ENCODE data around the gene CLEC4A.
"Not testable (repeated sequence)": the region's sequence is repeated elsewhere in the genome, so short reads cannot be mapped to it uniquely, and the experiment has no call there.

The CLEC4A gene

DNA sequence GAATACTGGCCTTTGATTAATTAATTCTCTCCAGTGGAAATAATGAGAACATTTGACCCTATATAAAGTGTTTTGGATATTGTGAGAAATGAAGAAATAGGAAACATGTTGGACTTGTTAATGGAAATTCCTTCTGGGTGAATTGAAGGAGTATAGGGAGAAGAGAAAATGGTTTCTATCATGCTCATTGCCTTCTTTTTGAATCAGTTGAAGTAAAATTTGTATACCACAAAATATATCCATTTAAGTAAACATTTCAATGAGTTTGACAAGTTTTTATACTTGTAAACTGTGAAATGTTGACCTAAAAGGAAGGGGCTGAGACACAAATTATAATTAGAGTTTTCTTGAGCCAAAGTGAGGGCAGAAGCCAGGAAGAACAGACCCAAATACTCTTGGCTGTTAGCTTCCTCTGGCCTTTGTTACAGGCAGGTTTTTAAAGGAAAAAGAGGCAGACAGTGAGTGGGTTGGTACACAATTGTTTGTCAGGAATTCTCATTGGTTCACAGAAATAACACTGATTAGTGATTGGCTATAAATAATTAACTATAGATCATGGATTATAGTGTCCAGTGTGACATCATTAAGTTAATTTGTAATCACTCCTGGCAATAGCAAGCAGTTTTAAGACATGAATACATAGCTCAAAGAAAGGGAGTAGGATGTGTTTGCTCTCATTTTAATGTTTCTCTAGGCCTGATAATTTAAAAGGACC lies 34.2 kb downstream of the CLEC4A start:
- no peak overlapping the region for H3K4me3 ChIP-seq (ENCODE audit: control insufficient read depth, low read depth, low read length)
- TF ChIP-seq, protein P1, sequence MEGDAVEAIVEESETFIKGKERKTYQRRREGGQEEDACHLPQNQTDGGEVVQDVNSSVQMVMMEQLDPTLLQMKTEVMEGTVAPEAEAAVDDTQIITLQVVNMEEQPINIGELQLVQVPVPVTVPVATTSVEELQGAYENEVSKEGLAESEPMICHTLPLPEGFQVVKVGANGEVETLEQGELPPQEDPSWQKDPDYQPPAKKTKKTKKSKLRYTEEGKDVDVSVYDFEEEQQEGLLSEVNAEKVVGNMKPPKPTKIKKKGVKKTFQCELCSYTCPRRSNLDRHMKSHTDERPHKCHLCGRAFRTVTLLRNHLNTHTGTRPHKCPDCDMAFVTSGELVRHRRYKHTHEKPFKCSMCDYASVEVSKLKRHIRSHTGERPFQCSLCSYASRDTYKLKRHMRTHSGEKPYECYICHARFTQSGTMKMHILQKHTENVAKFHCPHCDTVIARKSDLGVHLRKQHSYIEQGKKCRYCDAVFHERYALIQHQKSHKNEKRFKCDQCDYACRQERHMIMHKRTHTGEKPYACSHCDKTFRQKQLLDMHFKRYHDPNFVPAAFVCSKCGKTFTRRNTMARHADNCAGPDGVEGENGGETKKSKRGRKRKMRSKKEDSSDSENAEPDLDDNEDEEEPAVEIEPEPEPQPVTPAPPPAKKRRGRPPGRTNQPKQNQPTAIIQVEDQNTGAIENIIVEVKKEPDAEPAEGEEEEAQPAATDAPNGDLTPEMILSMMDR (conservative IDR thresholded peaks at IDR 0.05; ENCODE audit: control insufficient read depth, insufficient read depth, low read depth, low read length) = no peak
- no peak for DNase-seq (ENCODE audit: low read depth)

DNA sequence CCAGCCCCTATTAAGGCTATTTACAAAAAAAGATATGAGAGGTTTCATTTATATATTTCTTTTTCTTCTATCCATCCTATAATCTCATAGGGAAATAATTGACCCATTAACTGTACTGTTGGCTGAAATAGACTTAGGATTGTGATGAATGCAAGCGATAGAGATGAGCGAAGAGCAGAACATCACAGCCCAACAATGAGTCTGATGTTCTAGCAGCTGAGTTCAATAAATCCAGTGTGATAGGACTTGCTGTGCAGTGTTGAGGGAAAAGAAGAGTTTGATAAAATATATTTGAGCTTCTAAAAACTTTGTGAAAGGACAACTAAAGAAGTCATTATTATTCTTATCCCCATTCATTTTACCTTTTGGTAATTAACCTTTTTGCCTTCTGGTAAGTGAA lies 49.5 kb downstream of the CLEC4A start:
- not testable (repeated sequence) for H3K4me3 ChIP-seq (ENCODE audit: control insufficient read depth, low read depth, low read length); DNase-seq (ENCODE audit: low read depth)

DNA sequence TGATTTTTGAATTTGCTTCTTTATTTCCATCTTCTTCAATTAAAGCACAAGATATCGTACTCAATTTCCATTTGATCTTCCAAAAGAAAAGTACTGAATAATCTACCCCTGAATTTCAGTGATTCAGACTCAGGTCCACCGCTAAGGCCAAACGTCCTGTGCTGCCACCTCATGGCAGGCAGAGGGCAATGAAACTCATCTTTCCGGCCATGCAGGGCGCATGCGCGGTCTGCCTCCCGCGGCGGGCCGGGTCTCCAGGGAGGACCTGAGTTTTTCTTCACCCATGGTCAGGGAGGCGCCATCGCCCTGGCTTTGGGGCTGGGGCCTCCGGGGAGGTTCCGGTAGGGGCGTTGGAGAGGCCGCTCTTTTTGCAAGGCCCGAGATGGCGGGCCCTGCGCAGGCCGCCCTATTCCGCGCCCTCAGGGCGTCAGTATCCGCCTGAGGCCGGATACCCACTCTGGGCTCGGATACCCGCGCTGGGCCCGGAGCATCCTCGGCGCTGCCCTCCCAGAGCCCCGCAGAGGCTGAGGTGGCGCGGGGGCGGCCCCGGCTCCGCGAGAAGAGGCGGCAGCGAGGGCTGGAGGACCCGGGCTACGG lies 56.7 kb downstream of the CLEC4A start:
- TF ChIP-seq, protein P1 (conservative IDR thresholded peaks at IDR 0.05; ENCODE audit: control insufficient read depth, insufficient read depth, low read depth, low read length) = peak; percentile 50
- peak; percentile 57 for DNase-seq (ENCODE audit: low read depth)
- H3K4me3 ChIP-seq (ENCODE audit: control insufficient read depth, low read depth, low read length) = peak overlapping the region; percentile 57

DNA sequence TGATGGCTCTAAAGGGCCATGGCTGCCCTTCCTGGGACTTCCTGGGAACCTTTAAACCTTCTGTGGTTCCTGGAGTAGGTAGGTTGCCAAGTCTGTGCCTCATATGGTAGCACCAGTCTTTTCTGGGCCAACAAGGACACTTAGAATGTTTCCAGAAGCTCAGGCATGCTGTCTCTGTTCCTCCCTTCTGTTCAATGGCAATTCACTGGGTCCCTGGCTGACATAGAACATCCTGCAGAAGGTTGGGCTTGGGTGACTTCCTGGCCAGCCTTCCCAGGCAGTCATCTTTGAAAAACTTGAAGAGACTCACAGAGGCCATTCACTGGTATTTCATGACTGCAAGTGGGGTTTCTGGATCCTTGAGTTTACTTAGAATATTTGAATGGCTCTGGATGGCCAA lies 57.9 kb downstream of the CLEC4A start:
- DNase-seq (ENCODE audit: low read depth); H3K4me3 ChIP-seq (ENCODE audit: control insufficient read depth, low read depth, low read length): not testable (repeated sequence)

DNA sequence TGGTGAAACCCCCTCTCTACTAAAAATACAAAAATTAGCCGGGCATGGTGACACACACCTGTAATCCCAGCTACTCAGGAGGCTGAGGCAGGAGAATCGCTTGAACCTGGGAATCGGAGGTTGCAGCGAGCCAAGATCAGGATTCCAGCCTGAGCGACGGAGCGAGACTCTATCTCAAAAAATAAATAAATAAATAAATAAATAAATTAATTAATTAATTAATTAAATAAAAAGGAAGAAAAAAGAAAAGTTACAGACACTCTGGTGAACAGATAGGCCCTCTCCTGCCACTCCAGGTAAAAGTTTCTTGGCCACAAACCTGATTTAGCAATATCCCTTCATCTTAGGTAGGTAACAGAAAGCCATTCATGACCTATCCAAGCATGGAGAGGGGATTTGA lies 59.5 kb downstream of the CLEC4A start:
- not testable (repeated sequence) for DNase-seq (ENCODE audit: low read depth); H3K4me3 ChIP-seq (ENCODE audit: control insufficient read depth, low read depth, low read length)

DNA sequence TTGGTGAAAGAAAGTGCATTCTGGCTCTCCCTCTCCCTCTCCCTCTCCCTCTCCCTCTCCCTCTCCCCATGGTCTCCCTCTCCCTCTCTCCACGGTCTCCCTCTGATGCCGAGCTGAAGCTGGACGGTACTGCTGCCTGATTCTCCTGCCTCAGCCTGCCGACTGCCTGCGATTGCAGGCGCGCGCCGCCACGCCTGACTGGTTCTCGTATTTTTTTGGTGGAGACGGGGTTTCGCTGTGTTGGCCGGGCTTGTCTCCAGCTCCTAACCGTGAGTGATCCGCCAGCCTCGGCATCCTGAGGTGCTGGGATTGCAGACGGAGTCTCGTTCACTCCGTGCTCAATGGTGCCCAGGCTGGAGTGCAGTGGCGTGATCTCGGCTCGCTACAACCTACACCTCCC lies 59.9 kb downstream of the CLEC4A start:
- not testable (repeated sequence) for H3K4me3 ChIP-seq (ENCODE audit: control insufficient read depth, low read depth, low read length)

DNA sequence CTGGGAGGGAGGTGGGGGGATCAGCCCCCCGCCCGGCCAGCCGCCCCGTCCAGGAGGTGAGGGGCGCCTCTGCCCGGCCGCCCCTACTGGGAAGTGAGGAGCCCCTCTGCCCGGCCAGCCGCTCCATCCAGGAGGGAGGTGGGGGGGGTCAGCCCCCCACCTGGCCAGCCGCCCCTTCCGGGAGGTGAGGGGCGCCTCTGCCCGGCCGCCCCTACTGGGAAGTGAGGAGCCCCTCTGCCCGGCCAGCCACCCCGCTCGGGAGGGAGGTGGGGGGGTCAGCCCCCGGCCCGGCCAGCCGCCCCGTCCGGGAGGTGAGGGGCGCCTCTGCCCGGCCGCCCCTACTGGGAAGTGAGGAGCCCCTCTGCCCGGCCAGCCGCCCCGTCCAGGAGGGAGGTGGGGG lies 60.8 kb downstream of the CLEC4A start:
- not testable (repeated sequence) for DNase-seq (ENCODE audit: low read depth)

More for the DNA sequence above, 59.9 kb downstream of the CLEC4A start:
- DNase-seq (ENCODE audit: low read depth) = not testable (repeated sequence)

DNA sequence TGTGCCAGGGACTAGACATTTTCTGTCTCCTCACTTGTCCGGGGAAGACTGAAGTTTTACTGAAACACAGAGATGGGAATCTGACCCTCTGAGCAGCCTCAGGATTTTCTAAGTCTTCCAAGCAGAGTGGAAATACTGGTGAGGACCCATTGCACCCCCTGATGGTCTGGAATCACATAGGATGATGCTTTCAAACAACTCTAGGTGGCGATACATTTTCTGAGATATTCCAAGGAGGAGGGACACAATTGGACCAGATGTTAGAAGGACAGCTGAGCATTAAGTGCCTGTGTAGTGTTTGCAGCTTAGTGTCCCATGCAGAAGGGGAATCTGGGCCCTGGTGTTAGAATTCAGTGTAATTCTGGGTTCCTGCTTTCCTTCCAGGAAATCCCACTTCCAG lies 64.7 kb downstream of the CLEC4A start:
- not testable (repeated sequence) for H3K4me3 ChIP-seq (ENCODE audit: control insufficient read depth, low read depth, low read length); DNase-seq (ENCODE audit: low read depth)

More for the DNA sequence above, 60.8 kb downstream of the CLEC4A start:
- H3K4me3 ChIP-seq (ENCODE audit: control insufficient read depth, low read depth, low read length) = not testable (repeated sequence)

All from fibroblast of mammary gland (primary cell).